Caco-2 (cell line): ENCODE measurements around the gene NUP210L. TPM values are rescaled to one million over a fixed set of nuclear protein-coding genes. Genes with fewer than 3 reads are reported as not detected.

ENCODE experiments used
- BruUV-seq: library from RNA; stranded (reverse); fragments of 400-500 nt; replicated peaks from 2 replicates; lab custom pipeline; 2021; lab: Mats Ljungman, UMichigan
- CTCF ChIA-PET: fragments of 300-600 bp; sonication (Branson Sonifier 250); formaldehyde crosslinking; loops from one replicate; lab custom pipeline; 2022; ENCODE audit warnings: antibody characterized with exemption; lab: Charles Lee
- POLR2A ChIA-PET: fragments of 300-600 bp; sonication (Branson Sonifier 250); formaldehyde crosslinking; loops from one replicate; lab custom pipeline; 2022; ENCODE audit warnings: antibody characterized with exemption; lab: Charles Lee
- DNase-seq, 2 experiments: peaks; one replicate each; pipeline versions ENCODE4 v3.0.0 to v3.0.0-alpha.2; 2020 to 2022
- H3K27me3 ChIP-seq: replicated peaks from 2 replicates; pipeline ENCODE4 v1.6.0; 2011; ENCODE audit warnings: low read length; ENCODE audit not compliant: control insufficient read depth, insufficient read depth
- H3K36me3 ChIP-seq: 2 replicates; pipeline ENCODE4 v1.5.1; 2011; ENCODE audit warnings: low read length; ENCODE audit not compliant: control insufficient read depth, insufficient read depth
- H3K4me1 ChIP-seq: fragments of 250-450 bp; sonication (Bioruptor Pico); 2 replicates; pipeline ENCODE4 v1.5.1; 2020; ENCODE audit warnings: mild to moderate bottlenecking
- H3K4me3 ChIP-seq: 2 replicates; pipeline ENCODE4 v1.5.1; 2011; ENCODE audit warnings: low read depth, mild to moderate bottlenecking, control low read depth, low read length
- H3K9me3 ChIP-seq: fragments of 250-450 bp; sonication (Bioruptor Pico); 2 replicates; pipeline ENCODE4 v1.5.1; 2020; ENCODE audit warnings: mild to moderate bottlenecking, moderate library complexity
- H3K27ac Mint-ChIP-seq: one replicate; pipeline ENCODE4 v1.8.0; 2022; ENCODE audit warnings: mixed read lengths; ENCODE audit not compliant: unreplicated experiment
- H3K27me3 Mint-ChIP-seq: one replicate; pipeline ENCODE4 v1.8.0; 2022; ENCODE audit warnings: mixed read lengths; ENCODE audit not compliant: insufficient read depth, unreplicated experiment
- H3K36me3 Mint-ChIP-seq: one replicate; pipeline ENCODE4 v1.8.0; 2022; ENCODE audit warnings: mild to moderate bottlenecking, mixed read lengths; ENCODE audit not compliant: insufficient read depth, unreplicated experiment
- H3K4me1 Mint-ChIP-seq: one replicate; pipeline ENCODE4 v1.8.0; 2022; ENCODE audit warnings: low read depth, mixed read lengths; ENCODE audit not compliant: unreplicated experiment
- H3K4me3 Mint-ChIP-seq: one replicate; pipeline ENCODE4 v1.8.0; 2022; ENCODE audit warnings: mild to moderate bottlenecking, moderate library complexity, mixed read lengths; ENCODE audit not compliant: unreplicated experiment
- H3K9me3 Mint-ChIP-seq: one replicate; pipeline ENCODE4 v1.8.0; 2022; ENCODE audit warnings: mixed read lengths; ENCODE audit not compliant: unreplicated experiment
- intact Hi-C: fragments of 100-400 bp; cut with micrococcal nuclease; formaldehyde crosslinking; loops from one replicate; pipeline ENCODE4 v1.10.0; 2022; ENCODE audit not compliant: unreplicated experiment
- total RNA-seq: library from RNA; stranded (reverse); gene quantifications from 2 replicates; pipeline ENCODE4 v1.2.3, GENCODE V29; 2022
- TF ChIP-seq, protein P1 (sequence below), 2 experiments: fragments of 200-600 bp in 1 of 2; IDR thresholded peaks; 1 replicate in 1 of 2; 2 replicates in 1 of 2; pipeline versions ENCODE4 v1.5.1 to v1.8.0; 2011 to 2022; ENCODE audit warnings: antibody characterized with exemption in 1 of 2, control low read depth in 1 of 2, inconsistent platforms in 1 of 2, low read depth in 1 of 2, low read length in 1 of 2, mild to moderate bottlenecking in 1 of 2, moderate library complexity in 1 of 2; ENCODE audit not compliant: insufficient read depth in 1 of 2, severe bottlenecking in 1 of 2, unreplicated experiment in 1 of 2

Gene NUP210L
- total RNA-seq, 1 experiment from 2014 or later, result 0.07 TPM

DNA sequence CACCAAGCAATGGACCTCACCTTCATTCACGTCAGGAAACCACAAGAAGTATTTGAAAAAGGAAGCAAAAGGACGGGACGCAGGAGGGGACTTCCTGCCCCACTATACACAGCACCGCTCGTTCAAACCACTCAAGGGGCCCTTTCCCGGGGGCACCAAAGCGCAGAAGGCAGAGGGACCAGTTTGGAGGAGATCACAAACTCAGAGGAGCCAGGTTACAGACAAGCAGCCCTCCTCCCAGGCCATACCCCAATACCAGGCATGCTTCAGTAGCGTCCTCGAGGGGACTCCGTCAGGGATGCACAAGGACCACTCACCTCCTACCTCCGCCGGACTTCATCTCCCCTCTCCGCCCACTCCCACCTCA, 197.1 kb downstream of the NUP210L start:
- CTCF ChIA-PET, result interaction anchor here (1.5 to 1.8 kb wide), 2 partner anchors 10 to 11 kb away, joined by 5 to 8 read pairs; partner anchors contain the start of gene DENND4B
- BruUV-seq, result no TSS peak
- peaks cover 35% of the 10 kb centered on the region for H3K4me1 Mint-ChIP-seq
- H3K27me3 ChIP-seq, result no peaks in the 10 kb centered on the region
- TF ChIP-seq, protein P1, sequence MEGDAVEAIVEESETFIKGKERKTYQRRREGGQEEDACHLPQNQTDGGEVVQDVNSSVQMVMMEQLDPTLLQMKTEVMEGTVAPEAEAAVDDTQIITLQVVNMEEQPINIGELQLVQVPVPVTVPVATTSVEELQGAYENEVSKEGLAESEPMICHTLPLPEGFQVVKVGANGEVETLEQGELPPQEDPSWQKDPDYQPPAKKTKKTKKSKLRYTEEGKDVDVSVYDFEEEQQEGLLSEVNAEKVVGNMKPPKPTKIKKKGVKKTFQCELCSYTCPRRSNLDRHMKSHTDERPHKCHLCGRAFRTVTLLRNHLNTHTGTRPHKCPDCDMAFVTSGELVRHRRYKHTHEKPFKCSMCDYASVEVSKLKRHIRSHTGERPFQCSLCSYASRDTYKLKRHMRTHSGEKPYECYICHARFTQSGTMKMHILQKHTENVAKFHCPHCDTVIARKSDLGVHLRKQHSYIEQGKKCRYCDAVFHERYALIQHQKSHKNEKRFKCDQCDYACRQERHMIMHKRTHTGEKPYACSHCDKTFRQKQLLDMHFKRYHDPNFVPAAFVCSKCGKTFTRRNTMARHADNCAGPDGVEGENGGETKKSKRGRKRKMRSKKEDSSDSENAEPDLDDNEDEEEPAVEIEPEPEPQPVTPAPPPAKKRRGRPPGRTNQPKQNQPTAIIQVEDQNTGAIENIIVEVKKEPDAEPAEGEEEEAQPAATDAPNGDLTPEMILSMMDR (IDR thresholded peaks at IDR 0.05; ENCODE audit: insufficient read depth in 1 of 2, low read depth in 1 of 2, low read length in 1 of 2, severe bottlenecking in 1 of 2, unreplicated experiment in 1 of 2), result no peak
- peak overlapping the region; percentile 78 for H3K27ac Mint-ChIP-seq
- peaks cover 61% of the 10 kb centered on the region for H3K36me3 Mint-ChIP-seq
- H3K27me3 Mint-ChIP-seq, result no peaks in the 10 kb centered on the region
- peaks cover 4% of the 10 kb centered on the region for H3K36me3 ChIP-seq
- peak overlapping the region; percentile 88 for H3K4me3 Mint-ChIP-seq
- peak overlapping the region; percentile 98 for H3K4me3 ChIP-seq
- POLR2A ChIA-PET, result interaction anchor here (1.5 to 2.5 kb wide), 2 partner anchors 9 to 20 kb away, joined by 12 to 22 read pairs; partner anchors contain the start of genes CREB3L4 and JTB
- no peak for DNase-seq
- H3K9me3 ChIP-seq, result no peaks in the 10 kb centered on the region
- no peaks in the 10 kb centered on the region for H3K9me3 Mint-ChIP-seq
- intact Hi-C loops, result no loop called here
- peaks cover 26% of the 10 kb centered on the region for H3K4me1 ChIP-seq

DNA sequence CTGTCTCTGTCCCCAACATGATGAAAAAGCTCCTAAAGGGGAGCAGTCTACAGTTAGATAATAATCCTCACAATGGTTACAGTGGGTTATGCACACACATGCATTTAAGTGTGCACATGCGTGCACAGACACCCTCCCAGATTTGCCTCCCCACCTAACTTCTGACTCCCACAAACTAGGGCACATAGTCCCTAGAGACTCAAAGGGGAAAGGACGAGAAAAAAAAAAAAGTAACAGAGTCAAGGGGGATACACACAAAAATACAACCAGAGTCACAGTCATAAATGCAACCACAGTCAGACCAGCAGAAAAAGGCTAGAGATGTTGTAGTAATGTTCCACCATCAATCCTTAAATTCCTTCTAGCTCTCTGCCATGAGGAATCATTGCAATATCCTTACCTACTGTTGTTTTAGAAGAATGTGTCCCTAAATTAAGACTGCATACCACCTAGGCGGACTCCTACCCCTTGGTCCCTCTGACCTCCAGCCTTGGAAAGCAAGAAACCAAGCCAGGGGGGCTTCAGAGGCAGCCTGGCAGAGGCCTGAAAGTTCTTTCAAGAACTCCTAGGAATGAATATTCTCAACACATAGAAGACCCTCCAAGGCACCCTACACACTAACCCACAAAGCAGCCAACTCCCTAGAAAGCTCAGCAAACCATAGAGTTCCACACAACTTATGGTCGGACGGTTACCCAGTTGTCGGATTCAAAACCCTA, 197.7 kb downstream of the NUP210L start:
- intact Hi-C loops, result no loop called here

DNA sequence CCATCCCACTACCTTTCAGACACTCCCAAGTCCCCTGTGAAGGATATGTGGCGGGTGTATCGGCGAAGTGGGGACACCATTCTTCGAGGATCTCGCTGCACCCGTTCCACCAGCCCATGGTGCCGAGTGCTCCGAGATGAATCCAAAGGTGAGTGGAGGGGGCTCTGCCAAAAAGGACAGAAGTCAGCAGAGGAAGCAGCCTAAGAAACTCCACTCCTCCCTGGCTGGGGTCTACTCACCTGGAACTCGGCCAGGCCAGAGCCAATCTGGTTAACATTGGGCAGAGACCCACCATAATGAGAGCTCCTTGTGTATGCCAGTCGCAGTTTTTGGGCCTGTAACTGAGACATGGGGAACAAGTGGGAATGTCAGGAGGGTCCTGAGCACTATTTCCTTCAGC, 200.0 kb downstream of the NUP210L start:
- Histone ChIP-seq H3K36me3 (peaks cover 6% of the 10 kb centered on the region), H3K27me3 (no peaks in the 10 kb centered on the region), H3K9me3 (no peaks in the 10 kb centered on the region), H3K4me3 (no peak overlapping the region), H3K4me1 (peaks cover 22% of the 10 kb centered on the region)
- TF ChIP-seq, protein P1 (IDR thresholded peaks at IDR 0.05; ENCODE audit: insufficient read depth in 1 of 2, low read depth in 1 of 2, low read length in 1 of 2, severe bottlenecking in 1 of 2, unreplicated experiment in 1 of 2), result no peak
- H3K4me3 Mint-ChIP-seq, result no peak overlapping the region
- BruUV-seq, result no TSS peak
- H3K27me3 Mint-ChIP-seq, result no peaks in the 10 kb centered on the region
- H3K36me3 Mint-ChIP-seq, result peaks cover 48% of the 10 kb centered on the region
- H3K9me3 Mint-ChIP-seq, result no peaks in the 10 kb centered on the region
- POLR2A ChIA-PET, result no interaction called here
- CTCF ChIA-PET, result no interaction called here
- H3K4me1 Mint-ChIP-seq, result peaks cover 21% of the 10 kb centered on the region
- intact Hi-C loops, result no loop called here
- H3K27ac Mint-ChIP-seq, result no peak overlapping the region
- DNase-seq, result no peak

More for the DNA sequence above, 197.7 kb downstream of the NUP210L start:
- peak overlapping the region; percentile 98 for H3K4me3 ChIP-seq
- H3K27me3 ChIP-seq, result no peaks in the 10 kb centered on the region
- Mint-ChIP-seq H3K4me3 (peak overlapping the region; percentile 88), H3K4me1 (peaks cover 30% of the 10 kb centered on the region), H3K9me3 (no peaks in the 10 kb centered on the region), H3K36me3 (peaks cover 61% of the 10 kb centered on the region), H3K27ac (peak overlapping the region; percentile 78), H3K27me3 (no peaks in the 10 kb centered on the region)
- no peaks in the 10 kb centered on the region for H3K9me3 ChIP-seq
- H3K36me3 ChIP-seq, result peaks cover 9% of the 10 kb centered on the region
- no TSS peak for BruUV-seq
- ChIA-PET CTCF (interaction anchor here (1.8 kb wide), 1 partner anchor 10 kb away, joined by 5 read pairs; the partner anchor contains the start of gene DENND4B), POLR2A (interaction anchor here (2.5 kb wide), 1 partner anchor 10 kb away, joined by 22 read pairs; the partner anchor contains the start of gene CREB3L4)
- no peak for DNase-seq
- TF ChIP-seq, protein P1 (IDR thresholded peaks at IDR 0.05; ENCODE audit: insufficient read depth in 1 of 2, low read depth in 1 of 2, low read length in 1 of 2, severe bottlenecking in 1 of 2, unreplicated experiment in 1 of 2), result no peak
- H3K4me1 ChIP-seq, result peaks cover 26% of the 10 kb centered on the region
